NCI-H1436 (cell line): ENCODE results near the gene PPP6R3.
A peak's percentile ranks its signal among the peaks of the same experiment; 100 is the strongest.

ENCODE experiments used
- DNase-seq: peaks from one replicate; lab custom pipeline; 2025; lab: John Stamatoyannopoulos, UW

The PPP6R3 gene

GRCh38 chr11:68495220-68495729 is 34.7 kb downstream of the PPP6R3 start:
- no peak for DNase-seq

- no peak for DNase-seq
Observed at GRCh38 chr11:68495872-68496271, 35.3 kb downstream of the PPP6R3 start.

GRCh38 chr11:68497761-68498160 is 37.2 kb downstream of the PPP6R3 start:
- DNase-seq: no peak

GRCh38 chr11:68498321-68498720 is 37.8 kb downstream of the PPP6R3 start:
- DNase-seq: no peak

- no peak for DNase-seq
Observed at GRCh38 chr11:68498903-68499883, 38.6 kb downstream of the PPP6R3 start.

GRCh38 chr11:68500206-68500605 is 39.7 kb downstream of the PPP6R3 start:
- no peak for DNase-seq

- no peak for DNase-seq
Observed at GRCh38 chr11:68501813-68502212, 41.3 kb downstream of the PPP6R3 start.

- DNase-seq: no peak
Observed at GRCh38 chr11:68503251-68503687, 42.7 kb downstream of the PPP6R3 start.

GRCh38 chr11:68503792-68504191 is 43.2 kb downstream of the PPP6R3 start:
- no peak for DNase-seq

GRCh38 chr11:68504432-68505066 is 44.0 kb downstream of the PPP6R3 start:
- no peak for DNase-seq

- DNase-seq: no peak
Observed at GRCh38 chr11:68505596-68505995, 45.0 kb downstream of the PPP6R3 start.

GRCh38 chr11:68506908-68507307 is 46.4 kb downstream of the PPP6R3 start:
- peak; percentile 4 for DNase-seq

GRCh38 chr11:68508425-68508824 is 47.9 kb downstream of the PPP6R3 start:
- no peak for DNase-seq

- DNase-seq: no peak
Observed at GRCh38 chr11:68509066-68509465, 48.5 kb downstream of the PPP6R3 start.

- no peak for DNase-seq
Observed at GRCh38 chr11:68513930-68514487, 53.5 kb downstream of the PPP6R3 start.

- no peak for DNase-seq
Observed at GRCh38 chr11:68517121-68517741, 56.7 kb downstream of the PPP6R3 start.

- DNase-seq: no peak
Observed at GRCh38 chr11:68518191-68518590, 57.6 kb downstream of the PPP6R3 start.

- no peak for DNase-seq
Observed at GRCh38 chr11:68521969-68522652, 61.6 kb downstream of the PPP6R3 start.

GRCh38 chr11:68523033-68523432 is 62.5 kb downstream of the PPP6R3 start:
- DNase-seq: no peak

GRCh38 chr11:68523743-68524142 is 63.2 kb downstream of the PPP6R3 start:
- no peak for DNase-seq

- no peak for DNase-seq
Observed at GRCh38 chr11:68524213-68524612, 63.7 kb downstream of the PPP6R3 start.

GRCh38 chr11:68524681-68525080 is 64.1 kb downstream of the PPP6R3 start:
- no peak for DNase-seq
